PC-3 (cell line): ENCODE measurements around the gene CHRNG.

Source experiments
- CTCF ChIP-seq: fragments of 300-600 bp; sonication (generic); conservative IDR thresholded peaks from 2 replicates; pipeline ENCODE4 v1.5.1; 2017; ENCODE audit warnings: antibody characterized with exemption, low read depth, mild to moderate bottlenecking, low read length
- EZH2 ChIP-seq: fragments of 300-600 bp; sonication (generic); IDR thresholded peaks from one replicate; pipeline ENCODE4 v1.6.1; 2017; ENCODE audit warnings: antibody characterized with exemption, mild to moderate bottlenecking, low read length; ENCODE audit not compliant: unreplicated experiment

- TF ChIP-seq CTCF (no peak), EZH2 (no peak)
Measured at GRCh38 chr2:232567721-232568120, 28.2 kb downstream of the CHRNG start.
